H9 (cell line): ENCODE measurements around the gene CNOT6. TPM values are rescaled to one million over a fixed set of nuclear protein-coding genes. Genes with fewer than 3 reads are reported as not detected.

Source experiments
- DNase-seq: peaks from one replicate; pipeline ENCODE4 v3.0.0-alpha.2; 2017
- H2AFZ ChIP-seq: one replicate; pipeline ENCODE4 v1.6.1; 2013; ENCODE audit warnings: mild to moderate bottlenecking, low read length, control low read depth, moderate library complexity
- H2AK5ac ChIP-seq: 2 replicates; pipeline ENCODE4 v1.6.1; 2013; ENCODE audit warnings: low read length, control low read depth, mixed read lengths; ENCODE audit not compliant: insufficient read length
- H2BK120ac ChIP-seq: one replicate; pipeline ENCODE4 v1.6.1; 2013; ENCODE audit warnings: low read depth, mild to moderate bottlenecking, low read length, control low read depth, inconsistent platforms; ENCODE audit not compliant: poor library complexity, severe bottlenecking
- H2BK12ac ChIP-seq: 2 replicates; pipeline ENCODE4 v1.6.1; 2013; ENCODE audit warnings: low read length, control low read depth, mixed read lengths, low read depth; ENCODE audit not compliant: insufficient read length
- H2BK15ac ChIP-seq: 2 replicates; pipeline ENCODE4 v1.6.1; 2013; ENCODE audit warnings: low read depth, low read length, control low read depth
- H2BK20ac ChIP-seq: one replicate; pipeline ENCODE4 v1.6.1; 2013; ENCODE audit warnings: low read depth, mild to moderate bottlenecking, low read length, control low read depth, inconsistent platforms; ENCODE audit not compliant: poor library complexity, severe bottlenecking
- H2BK5ac ChIP-seq: 2 replicates; pipeline ENCODE4 v1.6.1; 2013; ENCODE audit warnings: low read length, control low read depth, mixed read lengths; ENCODE audit not compliant: insufficient read length
- H3K14ac ChIP-seq: 2 replicates; pipeline ENCODE4 v1.6.1; 2013; ENCODE audit warnings: low read length, control low read depth; ENCODE audit not compliant: insufficient read depth
- H3K18ac ChIP-seq: 2 replicates; pipeline ENCODE4 v1.6.1; 2013; ENCODE audit warnings: low read depth, mild to moderate bottlenecking, mixed read lengths, low read length, control low read depth; ENCODE audit not compliant: insufficient read length
- H3K23ac ChIP-seq: 2 replicates; pipeline ENCODE4 v1.6.1; 2013; ENCODE audit warnings: low read length, control low read depth, mixed read lengths, low read depth; ENCODE audit not compliant: insufficient read length
- H3K23me2 ChIP-seq: 2 replicates; pipeline ENCODE4 v1.6.1; 2013; ENCODE audit warnings: low read depth, mild to moderate bottlenecking, mixed read lengths, low read length, control low read depth; ENCODE audit not compliant: insufficient read length, poor library complexity, severe bottlenecking
- H3K27ac ChIP-seq: 2 replicates; pipeline ENCODE4 v1.5.1; 2013; ENCODE audit warnings: low read length, control low read depth, mixed read lengths, low read depth; ENCODE audit not compliant: insufficient read length
- H3K27me3 ChIP-seq: 2 replicates; pipeline ENCODE4 v1.6.1; 2013; ENCODE audit warnings: low read length, control low read depth, inconsistent platforms; ENCODE audit not compliant: insufficient read depth
- H3K4ac ChIP-seq: 2 replicates; pipeline ENCODE4 v1.6.1; 2013; ENCODE audit warnings: low read depth, mild to moderate bottlenecking, control low read depth, inconsistent platforms, low read length, moderate library complexity
- H3K4me1 ChIP-seq: 2 replicates; pipeline ENCODE4 v1.6.1; 2013; ENCODE audit warnings: low read length, control low read depth, inconsistent platforms; ENCODE audit not compliant: insufficient read depth
- H3K4me2 ChIP-seq: 2 replicates; pipeline ENCODE4 v1.6.1; 2013; ENCODE audit warnings: low read length, control low read depth, mixed read lengths; ENCODE audit not compliant: insufficient read length, insufficient read depth
- H3K56ac ChIP-seq: 2 replicates; pipeline ENCODE4 v1.6.1; 2013; ENCODE audit warnings: low read depth, mild to moderate bottlenecking, mixed read lengths, low read length, control low read depth; ENCODE audit not compliant: insufficient read length
- H3K79me1 ChIP-seq: 2 replicates; pipeline ENCODE4 v1.6.1; 2013; ENCODE audit warnings: low read depth, mild to moderate bottlenecking, moderate library complexity, low read length, control low read depth, inconsistent platforms; ENCODE audit not compliant: insufficient read depth, poor library complexity, severe bottlenecking
- H3K79me2 ChIP-seq: 2 replicates; pipeline ENCODE4 v1.6.1; 2013; ENCODE audit warnings: low read length, control low read depth, inconsistent platforms; ENCODE audit not compliant: insufficient read depth
- H3K9ac ChIP-seq: 2 replicates; pipeline ENCODE4 v1.6.1; 2013; ENCODE audit warnings: low read length, control low read depth, mixed read lengths; ENCODE audit not compliant: insufficient read length; ENCODE audit errors: extremely low read depth
- H3K9me3 ChIP-seq: one replicate; pipeline ENCODE4 v1.6.1; 2013; ENCODE audit warnings: low read depth, low read length, inconsistent platforms; ENCODE audit not compliant: control insufficient read depth
- H3T11ph ChIP-seq: one replicate; pipeline ENCODE4 v1.6.1; 2013; ENCODE audit warnings: mild to moderate bottlenecking, low read length, control low read depth, inconsistent platforms
- H4K20me1 ChIP-seq: one replicate; pipeline ENCODE4 v1.6.1; 2013; ENCODE audit not compliant: control insufficient read depth, insufficient read length, insufficient read depth
- H4K5ac ChIP-seq: 2 replicates; pipeline ENCODE4 v1.6.1; 2013; ENCODE audit warnings: low read depth, mild to moderate bottlenecking, mixed read lengths, low read length, control low read depth; ENCODE audit not compliant: insufficient read length
- H4K8ac ChIP-seq: replicated peaks from 2 replicates; pipeline ENCODE4 v1.6.1; 2013; ENCODE audit warnings: low read length, control low read depth, mixed read lengths, low read depth; ENCODE audit not compliant: insufficient read length
- H4K91ac ChIP-seq: 2 replicates; pipeline ENCODE4 v1.6.1; 2013; ENCODE audit warnings: low read depth, mild to moderate bottlenecking, moderate library complexity, mixed read lengths, low read length, control low read depth; ENCODE audit not compliant: insufficient read length
- H3K27ac Mint-ChIP-seq, 3 experiments: 2 replicates in 2 of 3; 3 replicates in 1 of 3; pipeline ENCODE4 v1.8.0; 2020 to 2021; ENCODE audit warnings: mixed read lengths in 3 of 3, mild to moderate bottlenecking in 1 of 3, moderate library complexity in 1 of 3
- H3K27me3 Mint-ChIP-seq: 2 replicates; pipeline ENCODE4 v1.8.0; 2021; ENCODE audit warnings: low read depth, mild to moderate bottlenecking, moderate library complexity, mixed read lengths
- H3K36me3 Mint-ChIP-seq, 3 experiments: 2 replicates in 2 of 3; 3 replicates in 1 of 3; pipeline ENCODE4 v1.8.0; 2020 to 2021; ENCODE audit warnings: low read depth in 3 of 3, mixed read lengths in 3 of 3; ENCODE audit not compliant: insufficient read depth in 1 of 3
- H3K4me1 Mint-ChIP-seq, 2 experiments: 2 replicates each; pipeline ENCODE4 v1.8.0; 2020; ENCODE audit warnings: mixed read lengths in 2 of 2
- H3K4me3 Mint-ChIP-seq, 2 experiments: 2 replicates in 1 of 2; 3 replicates in 1 of 2; pipeline ENCODE4 v1.8.0; 2020 to 2021; ENCODE audit warnings: mild to moderate bottlenecking in 2 of 2, mixed read lengths in 2 of 2, moderate library complexity in 1 of 2
- H3K9me3 Mint-ChIP-seq, 2 experiments: 2 replicates in 1 of 2; 3 replicates in 1 of 2; pipeline ENCODE4 v1.8.0; 2020; ENCODE audit warnings: mild to moderate bottlenecking in 2 of 2, mixed read lengths in 2 of 2, moderate library complexity in 1 of 2
- WGBS: extraction: QIAGEN DNeasy Blood & Tissue Kit; methylation state at CpG from one replicate; pipeline ENCODE4 v1.1.7; 2013; ENCODE audit warnings: missing lambda C conversion rate, low lambda C conversion rate, mixed read lengths; ENCODE audit not compliant: insufficient read length; ENCODE audit errors: extremely low coverage; 5-methylcytosine and 5-hydroxymethylcytosine counted together
- total RNA-seq: library from RNA; stranded (reverse); gene quantifications from 2 replicates; pipeline ENCODE4 v1.2.1, GENCODE V29; 2021
- TF ChIP-seq, protein P1 (sequence below): fragments of 200-600 bp; sonication (generic); conservative IDR thresholded peaks from 3 replicates; pipeline ENCODE4 v1.8.0; 2021; ENCODE audit warnings: antibody characterized with exemption, mild to moderate bottlenecking

CNOT6 gene
- total RNA-seq, 1 experiment from 2014 or later = 45.0 TPM

DNA sequence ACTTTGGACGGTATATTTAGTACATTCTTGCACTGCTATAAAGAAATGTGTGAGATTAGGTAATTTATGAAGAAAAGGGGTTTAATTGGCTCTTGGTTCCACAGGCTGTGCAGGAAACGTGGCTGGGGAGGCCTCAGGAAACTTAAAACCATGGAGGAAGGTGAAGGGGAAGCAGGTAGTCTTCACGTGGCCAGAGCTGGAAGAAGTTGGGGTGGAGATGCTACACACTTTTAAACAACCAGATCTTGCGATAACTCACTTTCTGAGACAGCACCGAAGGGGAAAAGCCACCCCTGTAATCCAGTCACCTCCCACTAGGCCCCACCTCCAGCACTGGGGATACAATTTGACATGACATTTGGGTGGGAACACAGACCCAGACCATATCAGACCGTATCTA is 13.5 kb downstream of the CNOT6 start:
- H3K79me2 ChIP-seq = peaks cover 49% of the 10 kb centered on the region; the same call in 1 of the 2 replicates
- H3K4me1 ChIP-seq = peaks cover 2% of the 10 kb centered on the region; the same call in 1 of the 2 replicates
- no peak overlapping the region for H2AFZ ChIP-seq
- no peak overlapping the region for H3K9ac ChIP-seq
- no peak overlapping the region for H2BK20ac ChIP-seq
- no peak overlapping the region for H2AK5ac ChIP-seq
- no peak for DNase-seq
- no peak overlapping the region for H3K18ac ChIP-seq
- H3K27ac Mint-ChIP-seq = peak overlapping the region in 2 of 3 experiments; percentile 3 to 22; a peak in 3 of 7 replicates
- H2BK5ac ChIP-seq = no peak overlapping the region
- no peaks in the 10 kb centered on the region for H3K9me3 ChIP-seq
- no CpG with 5 or more reads among the region's 6 CpGs for WGBS
- H3K27me3 ChIP-seq = no peaks in the 10 kb centered on the region
- peaks cover 10% of the 10 kb centered on the region for H3K79me1 ChIP-seq
- TF ChIP-seq, protein P1, sequence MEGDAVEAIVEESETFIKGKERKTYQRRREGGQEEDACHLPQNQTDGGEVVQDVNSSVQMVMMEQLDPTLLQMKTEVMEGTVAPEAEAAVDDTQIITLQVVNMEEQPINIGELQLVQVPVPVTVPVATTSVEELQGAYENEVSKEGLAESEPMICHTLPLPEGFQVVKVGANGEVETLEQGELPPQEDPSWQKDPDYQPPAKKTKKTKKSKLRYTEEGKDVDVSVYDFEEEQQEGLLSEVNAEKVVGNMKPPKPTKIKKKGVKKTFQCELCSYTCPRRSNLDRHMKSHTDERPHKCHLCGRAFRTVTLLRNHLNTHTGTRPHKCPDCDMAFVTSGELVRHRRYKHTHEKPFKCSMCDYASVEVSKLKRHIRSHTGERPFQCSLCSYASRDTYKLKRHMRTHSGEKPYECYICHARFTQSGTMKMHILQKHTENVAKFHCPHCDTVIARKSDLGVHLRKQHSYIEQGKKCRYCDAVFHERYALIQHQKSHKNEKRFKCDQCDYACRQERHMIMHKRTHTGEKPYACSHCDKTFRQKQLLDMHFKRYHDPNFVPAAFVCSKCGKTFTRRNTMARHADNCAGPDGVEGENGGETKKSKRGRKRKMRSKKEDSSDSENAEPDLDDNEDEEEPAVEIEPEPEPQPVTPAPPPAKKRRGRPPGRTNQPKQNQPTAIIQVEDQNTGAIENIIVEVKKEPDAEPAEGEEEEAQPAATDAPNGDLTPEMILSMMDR = no peak
- no peak overlapping the region for H3K4me3 Mint-ChIP-seq
- H3K14ac ChIP-seq = no peak overlapping the region
- H3K27ac ChIP-seq = no peak overlapping the region
- H3K23ac ChIP-seq = no peak overlapping the region
- no peak overlapping the region for H2BK120ac ChIP-seq
- no peaks in the 10 kb centered on the region for H4K20me1 ChIP-seq
- H3T11ph ChIP-seq = no peak overlapping the region
- H3K4ac ChIP-seq = no peak overlapping the region
- no peaks in the 10 kb centered on the region for H3K23me2 ChIP-seq
- H4K8ac ChIP-seq = no peak overlapping the region
- no peak overlapping the region for H4K91ac ChIP-seq
- no peak overlapping the region for H2BK12ac ChIP-seq
- no peak overlapping the region for H4K5ac ChIP-seq
- peaks cover 12 to 13% of the 10 kb centered on the region in 2 experiments for H3K4me1 Mint-ChIP-seq
- no peak overlapping the region for H3K4me2 ChIP-seq
- H2BK15ac ChIP-seq = no peak overlapping the region
- no peaks in the 10 kb centered on the region for H3K27me3 Mint-ChIP-seq
- H3K56ac ChIP-seq = no peak overlapping the region
- H3K36me3 Mint-ChIP-seq = peaks cover 9 to 37% (median 13%) of the 10 kb centered on the region in 3 experiments; a peak in 6 of 7 replicates
- H3K9me3 Mint-ChIP-seq = no peaks in the 10 kb centered on the region; a peak in 1 of 5 replicates
